Uterus (tissue), 2 donors: ENCODE measurements around the gene MTHFD2L.

ENCODE experiments used
- CTCF ChIP-seq, 4 experiments: fragments of 200-600 bp in 2 of 4; fragments of 450-650 bp in 2 of 4; sonication (generic) in 2 of 4; IDR thresholded peaks; one replicate each; pipeline ENCODE4 v1.5.1; 2016 to 2019; ENCODE audit warnings: antibody characterized with exemption in 4 of 4, mild to moderate bottlenecking in 2 of 4, moderate library complexity in 1 of 4
- POLR2A ChIP-seq, 2 donors: fragments of 450-650 bp; IDR thresholded peaks; one replicate each; pipeline ENCODE4 v1.6.1; 2016; ENCODE audit warnings: antibody characterized with exemption in 2 of 2, mild to moderate bottlenecking in 1 of 2, moderate library complexity in 1 of 2

GRCh38 chr4:74134500-74134852, 23.4 kb upstream of the MTHFD2L start:
- no peak for TF ChIP-seq CTCF (IDR thresholded peaks at IDR 0.05)
- no peak for TF ChIP-seq POLR2A (IDR thresholded peaks at IDR 0.05)
